ENCODE measurements around the gene SLC19A1. TPM values are rescaled to one million over a fixed set of nuclear protein-coding genes. Genes with fewer than 3 reads are reported as not detected.

Gene SLC19A1
- polyA plus RNA-seq, 1 of the 3 experiments (the other 2 are of a cell fraction), result 15.0 TPM

GRCh38 chr21:45465611-45466329 is 76.5 kb downstream of the SLC19A1 start:
- CTCF ChIA-PET, result interaction anchor here (1.4 to 1.6 kb wide), 2 partner anchors 12 to 325 kb away, joined by 4 to 8 read pairs; no protein-coding TSS in a partner anchor
- 94% methylated on average over 14 of the region's 27 CpGs for WGBS (ENCODE audit: low lambda C conversion rate)
- peaks cover 88% of the 10 kb centered on the region for H3K79me2 ChIP-seq (ENCODE audit: insufficient read depth)

More at GRCh38 chr21:45465611-45466329, 76.5 kb downstream of the SLC19A1 start:
- H3K27ac ChIP-seq (ENCODE audit: low read depth in 2 of 2, low read length in 1 of 2), result peak overlapping the region in 1 of 2 experiments; percentile 53; a peak in 2 of 4 replicates
- DNase-seq, result peak; percentile 63
- peaks cover 4 to 13% of the 10 kb centered on the region in 2 experiments for H3K36me3 ChIP-seq (replicated peaks in 1 of 2; ENCODE audit: control insufficient read depth in 1 of 2, insufficient read depth in 2 of 2, low read length in 1 of 2)
- H3K9me2 ChIP-seq, result no peaks in the 10 kb centered on the region
- peaks cover 49% of the 10 kb centered on the region for H4K20me1 ChIP-seq (ENCODE audit: insufficient read depth)
- no peaks in the 10 kb centered on the region for H3K27me3 ChIP-seq (ENCODE audit: insufficient read depth)
- no peak overlapping the region for H3K4me3 ChIP-seq (ENCODE audit: low read depth in 2 of 2, low read length in 1 of 2)
- H3F3A ChIP-seq (replicated peaks; ENCODE audit: insufficient read depth), result peaks cover 6% of the 10 kb centered on the region
- TF ChIP-seq POLR2AphosphoS5 (IDR thresholded peaks at IDR 0.05; ENCODE audit: low read depth, low read length) (no peak), SMC3 (IDR thresholded peaks at IDR 0.05; ENCODE audit: low read depth, low read length) (no peak), USF1 (IDR thresholded peaks at IDR 0.05; ENCODE audit: borderline replicate concordance, low read depth) (no peak), EP300 (IDR thresholded peaks at IDR 0.05; ENCODE audit: borderline replicate concordance in 1 of 2, low read depth in 1 of 2, low read length in 1 of 2) (no peak), EZH2phosphoT487 (IDR thresholded peaks at IDR 0.05; ENCODE audit: borderline replicate concordance, low read depth) (no peak), FOXM1 (IDR thresholded peaks at IDR 0.05; ENCODE audit: low read depth) (no peak), TEAD4 (IDR thresholded peaks at IDR 0.05; ENCODE audit: borderline replicate concordance, insufficient read depth) (no peak), PBX3 (IDR thresholded peaks at IDR 0.05) (no peak), RCOR1 (IDR thresholded peaks at IDR 0.05; ENCODE audit: low read length) (no peak), NFIC (IDR thresholded peaks at IDR 0.05; ENCODE audit: borderline replicate concordance) (no peak), GABPA (IDR thresholded peaks at IDR 0.05; ENCODE audit: low read depth) (no peak), SIN3A (IDR thresholded peaks at IDR 0.05; ENCODE audit: borderline replicate concordance, low read depth, low read length) (no peak), USF2 (IDR thresholded peaks at IDR 0.05; ENCODE audit: borderline replicate concordance, low read depth, low read length) (no peak), MEF2A (IDR thresholded peaks at IDR 0.05; ENCODE audit: borderline replicate concordance, low read depth) (no peak)
- TF ChIP-seq, protein P1, sequence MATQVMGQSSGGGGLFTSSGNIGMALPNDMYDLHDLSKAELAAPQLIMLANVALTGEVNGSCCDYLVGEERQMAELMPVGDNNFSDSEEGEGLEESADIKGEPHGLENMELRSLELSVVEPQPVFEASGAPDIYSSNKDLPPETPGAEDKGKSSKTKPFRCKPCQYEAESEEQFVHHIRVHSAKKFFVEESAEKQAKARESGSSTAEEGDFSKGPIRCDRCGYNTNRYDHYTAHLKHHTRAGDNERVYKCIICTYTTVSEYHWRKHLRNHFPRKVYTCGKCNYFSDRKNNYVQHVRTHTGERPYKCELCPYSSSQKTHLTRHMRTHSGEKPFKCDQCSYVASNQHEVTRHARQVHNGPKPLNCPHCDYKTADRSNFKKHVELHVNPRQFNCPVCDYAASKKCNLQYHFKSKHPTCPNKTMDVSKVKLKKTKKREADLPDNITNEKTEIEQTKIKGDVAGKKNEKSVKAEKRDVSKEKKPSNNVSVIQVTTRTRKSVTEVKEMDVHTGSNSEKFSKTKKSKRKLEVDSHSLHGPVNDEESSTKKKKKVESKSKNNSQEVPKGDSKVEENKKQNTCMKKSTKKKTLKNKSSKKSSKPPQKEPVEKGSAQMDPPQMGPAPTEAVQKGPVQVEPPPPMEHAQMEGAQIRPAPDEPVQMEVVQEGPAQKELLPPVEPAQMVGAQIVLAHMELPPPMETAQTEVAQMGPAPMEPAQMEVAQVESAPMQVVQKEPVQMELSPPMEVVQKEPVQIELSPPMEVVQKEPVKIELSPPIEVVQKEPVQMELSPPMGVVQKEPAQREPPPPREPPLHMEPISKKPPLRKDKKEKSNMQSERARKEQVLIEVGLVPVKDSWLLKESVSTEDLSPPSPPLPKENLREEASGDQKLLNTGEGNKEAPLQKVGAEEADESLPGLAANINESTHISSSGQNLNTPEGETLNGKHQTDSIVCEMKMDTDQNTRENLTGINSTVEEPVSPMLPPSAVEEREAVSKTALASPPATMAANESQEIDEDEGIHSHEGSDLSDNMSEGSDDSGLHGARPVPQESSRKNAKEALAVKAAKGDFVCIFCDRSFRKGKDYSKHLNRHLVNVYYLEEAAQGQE (IDR thresholded peaks at IDR 0.05; ENCODE audit: low read depth, low read length), result no peak
- no peak overlapping the region for H3K9ac ChIP-seq
- no peak overlapping the region for H3K4me2 ChIP-seq
- POLR2A ChIA-PET, result interaction anchor here (0.7 kb wide), 1 partner anchor 67 kb away, joined by 3 read pairs; no protein-coding TSS in a partner anchor
- H3K9me3 ChIP-seq, result no peaks in the 10 kb centered on the region
- H2AFZ ChIP-seq (ENCODE audit: low read depth), result no peak overlapping the region
- peaks cover 4 to 34% of the 10 kb centered on the region in 2 experiments; a peak in 2 of 4 replicates for H3K4me1 ChIP-seq (ENCODE audit: control insufficient read depth in 1 of 2, insufficient read depth in 2 of 2, low read depth in 1 of 2, low read length in 1 of 2)

Data from SK-N-SH (cell line).